HG03565 (cell line): ENCODE results near the gene PPA2.
"Not testable (repeated sequence)": the region's sequence is repeated elsewhere in the genome, so short reads cannot be mapped to it uniquely, and the experiment has no call there.

Experiments
- ATAC-seq: cut with Tn5 transposase; IDR thresholded peaks from one replicate; pipeline ENCODE4 v1.9.1; 2021; ENCODE audit warnings: mild to moderate bottlenecking, moderate library complexity; ENCODE audit not compliant: unreplicated experiment

PPA2 gene

DNA sequence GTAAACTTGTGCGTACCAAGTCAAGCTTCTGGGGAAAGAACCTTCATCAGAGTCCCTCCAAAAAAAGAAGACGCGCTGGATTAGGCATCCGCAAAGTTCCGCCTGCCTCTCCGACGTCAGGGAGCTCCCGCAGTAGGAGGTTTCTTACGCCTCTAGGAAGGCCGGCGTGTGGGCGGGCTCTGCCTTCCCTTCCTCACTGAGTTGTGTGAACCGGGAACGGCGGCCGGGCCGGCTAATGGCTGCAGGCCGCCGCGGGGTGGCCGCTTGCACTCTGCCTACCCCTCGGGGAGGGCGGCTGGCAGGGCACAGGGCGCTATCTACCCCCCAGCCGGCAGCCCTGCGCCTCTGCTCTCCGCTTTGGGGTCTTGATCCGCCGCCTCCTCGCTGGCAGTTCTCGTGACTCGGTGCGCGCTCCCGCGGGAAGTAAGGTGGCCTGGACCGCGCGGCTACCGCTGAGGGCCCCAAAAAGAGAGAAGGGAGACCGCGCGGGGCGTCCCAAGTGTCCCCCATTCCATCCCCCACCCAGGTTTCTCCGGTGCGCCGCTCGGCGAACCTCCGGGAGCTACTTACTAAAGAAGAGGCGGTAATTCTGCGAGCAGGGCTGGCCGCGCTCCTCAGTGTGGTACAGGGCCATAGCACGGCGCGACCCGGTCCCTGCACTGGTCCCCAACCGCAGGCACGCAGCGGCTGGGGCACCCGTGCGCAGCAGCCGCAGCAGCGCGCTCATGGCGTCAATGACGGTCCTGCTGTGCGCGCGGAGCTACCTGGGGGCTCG, at the start of gene PPA2:
Gene PPA2 (minus strand): TSS at position 739 of the 775 bp plus-strand sequence. CDS start 12 bp downstream, at position 727.
- peak; percentile 84 for ATAC-seq

DNA sequence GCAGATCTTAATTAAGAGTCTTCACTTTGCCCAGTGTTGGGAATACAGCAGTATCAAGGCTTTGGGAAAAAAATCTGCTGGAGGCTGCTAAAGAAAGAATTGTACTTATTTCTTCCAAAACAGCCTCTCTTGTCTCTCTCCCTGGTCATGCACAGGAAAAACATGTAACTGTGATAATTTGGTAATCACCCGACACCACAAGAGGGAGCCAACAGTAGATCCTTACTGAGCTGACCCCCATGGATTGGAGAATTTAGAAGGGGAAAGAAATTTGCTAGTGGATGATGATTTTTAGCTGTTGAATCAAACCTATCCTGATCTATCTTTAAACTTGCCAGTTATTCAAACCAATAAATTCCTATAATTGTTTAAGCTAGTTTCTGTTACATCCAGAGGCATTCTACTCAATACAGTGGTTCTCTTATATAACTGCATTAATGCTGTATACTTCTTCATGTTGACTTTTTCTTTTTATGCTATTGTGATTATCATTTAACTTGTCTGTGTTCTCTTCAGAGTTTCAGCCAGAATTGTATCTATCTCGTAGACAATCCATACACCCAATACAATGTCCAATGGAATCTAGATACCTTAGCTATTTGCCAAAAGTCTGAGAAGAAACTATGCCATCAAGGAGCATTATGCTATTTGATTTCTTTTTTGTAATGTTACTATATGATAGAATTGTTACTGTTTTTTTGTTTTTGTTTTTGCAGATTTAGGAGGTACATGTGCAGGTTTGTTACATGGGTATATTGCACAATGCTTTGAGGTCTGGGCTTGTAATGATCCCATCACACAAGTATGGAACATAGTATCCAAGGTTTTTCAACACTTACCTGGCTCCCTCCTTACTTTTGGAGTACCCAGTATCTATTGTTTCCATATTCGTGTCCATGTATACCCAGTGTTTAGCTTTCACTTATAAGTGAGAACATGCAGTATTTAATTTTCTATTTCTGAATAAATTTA, 47.2 kb upstream of the PPA2 start:
- peak; percentile 68 for ATAC-seq

DNA sequence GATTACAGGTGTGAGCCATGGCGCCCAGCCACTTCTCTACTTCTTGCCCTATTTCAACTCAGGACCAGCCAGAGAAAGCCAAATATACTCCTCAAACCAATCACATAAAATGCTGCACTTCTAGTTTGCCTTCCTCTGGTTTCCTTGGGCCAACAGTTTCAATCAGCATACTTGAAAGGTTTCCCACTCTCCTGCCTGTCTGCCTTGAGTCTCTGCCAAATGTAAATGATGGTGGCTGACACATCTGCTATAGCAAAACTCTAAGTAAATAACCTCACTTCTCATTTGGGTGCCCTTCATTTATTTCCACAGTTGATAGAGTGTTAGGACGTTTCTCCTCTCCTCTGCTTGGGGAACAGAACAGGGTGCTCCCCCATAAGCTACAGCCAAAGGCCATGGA, 36.4 kb upstream of the PPA2 start:
- ATAC-seq: no peak

DNA sequence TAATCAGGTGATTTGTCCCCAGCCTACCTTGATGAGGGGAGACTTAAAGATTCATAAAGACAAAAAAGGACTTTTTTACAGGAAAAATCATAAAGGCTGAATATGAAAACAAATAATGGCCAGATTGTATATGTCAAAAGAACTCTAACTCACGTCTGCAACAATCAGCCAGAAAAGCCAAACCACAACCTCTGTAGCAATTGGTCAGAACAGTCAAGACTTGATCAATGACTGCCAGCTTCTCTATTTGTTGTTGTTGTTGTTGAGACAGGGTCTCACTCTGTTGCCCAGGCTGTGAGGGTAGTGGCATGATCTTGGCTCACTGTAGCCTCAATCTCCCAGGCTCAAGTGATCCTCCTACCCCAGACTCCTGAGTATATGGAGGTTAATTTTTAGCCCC, 35.9 kb upstream of the PPA2 start:
- ATAC-seq: peak; percentile 21

DNA sequence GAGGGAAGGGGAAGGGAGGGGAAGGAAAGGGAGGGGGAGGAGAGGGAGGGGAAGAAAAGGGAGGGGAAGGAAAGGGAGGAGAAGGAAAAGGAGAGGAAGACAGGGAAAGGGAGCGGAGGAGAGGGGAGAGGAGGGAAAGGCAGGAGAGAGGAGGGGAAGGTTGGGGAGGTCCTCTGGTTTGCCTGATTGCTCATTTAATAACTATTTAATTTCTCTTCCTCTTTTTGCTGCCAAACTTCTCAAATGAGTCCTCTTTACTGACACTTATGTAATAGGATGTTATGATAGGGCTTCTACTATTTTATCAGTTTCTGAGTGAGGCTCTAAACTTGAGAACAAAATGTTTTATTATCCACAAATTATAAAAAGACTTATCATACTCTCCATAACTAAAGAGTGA, 35.4 kb upstream of the PPA2 start:
- ATAC-seq: peak; percentile 95

DNA sequence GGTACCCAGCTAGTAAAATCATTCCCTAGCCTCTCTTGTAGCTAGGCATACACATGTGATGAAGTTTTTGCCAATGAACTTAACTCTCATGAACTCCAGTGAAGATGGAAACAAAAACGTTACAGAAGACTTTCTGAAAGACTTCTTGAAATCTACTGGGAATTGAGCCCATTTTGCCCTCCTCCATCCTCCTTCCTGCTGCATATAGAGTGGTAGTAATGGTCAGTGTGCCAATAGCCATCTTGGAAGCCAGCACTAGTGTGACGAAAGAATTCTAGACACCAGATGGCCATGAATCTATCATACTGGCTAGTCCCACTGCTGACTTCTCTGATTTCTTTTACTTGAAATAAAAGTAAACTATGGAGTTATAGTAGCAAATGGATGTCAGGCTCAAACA, 30.9 kb upstream of the PPA2 start:
- ATAC-seq: no peak

DNA sequence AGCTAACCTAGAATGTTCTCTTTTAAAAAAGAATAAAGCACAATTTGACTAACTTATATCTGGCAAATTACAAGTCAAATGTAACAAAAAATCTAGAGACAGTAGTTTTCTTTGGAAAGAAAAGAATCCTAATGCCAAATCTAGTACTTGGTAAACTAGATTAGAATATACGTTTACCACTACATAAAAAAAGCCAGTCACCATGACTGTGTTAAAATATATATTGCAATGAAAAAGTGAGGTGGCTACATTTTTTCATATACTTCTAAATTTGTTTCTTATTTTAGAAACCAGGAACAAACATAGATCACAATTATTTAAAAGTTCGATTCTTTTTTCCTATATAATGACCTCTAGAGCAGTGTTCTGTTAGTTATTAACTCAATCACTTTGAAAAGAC, 29.6 kb upstream of the PPA2 start:
- no peak for ATAC-seq

DNA sequence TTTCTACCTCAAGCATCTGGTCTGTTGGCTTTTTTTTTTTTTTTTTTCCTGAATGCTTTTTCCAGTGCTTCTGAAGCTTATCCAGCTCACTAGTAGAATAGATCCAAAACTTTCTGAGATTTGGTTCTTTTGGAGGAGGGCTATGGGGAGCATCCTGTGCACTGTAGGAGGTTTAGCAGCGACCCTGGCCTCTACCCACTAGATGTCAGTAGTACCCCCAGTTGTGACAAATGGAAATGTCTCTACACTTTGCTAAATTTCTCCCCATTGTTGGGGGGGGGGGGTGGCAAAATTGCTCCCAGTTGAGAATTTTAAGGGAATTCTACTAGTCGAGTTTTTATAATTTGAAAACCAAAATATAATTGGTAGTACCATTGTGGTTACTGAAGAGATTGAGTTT, 23.0 kb upstream of the PPA2 start:
- ATAC-seq: no peak

DNA sequence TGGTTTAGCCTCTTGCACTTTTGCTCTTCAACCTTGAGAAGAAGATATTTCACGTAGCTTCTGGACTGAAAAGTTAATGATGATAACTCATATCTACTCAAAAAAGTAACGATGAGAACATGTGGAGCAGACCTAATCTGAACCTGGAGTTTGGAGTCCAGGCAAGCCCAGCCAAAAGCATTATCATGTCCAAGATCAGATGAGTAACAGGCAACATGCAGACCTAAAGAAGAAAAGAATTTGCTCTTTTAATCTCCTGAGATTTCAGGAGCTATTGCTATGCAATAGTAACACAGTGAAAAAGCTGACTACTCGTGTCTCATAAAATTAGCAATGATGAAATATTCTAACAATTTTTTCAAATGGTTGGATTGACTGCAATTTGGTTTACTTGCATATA, 21.8 kb upstream of the PPA2 start:
- no peak for ATAC-seq

DNA sequence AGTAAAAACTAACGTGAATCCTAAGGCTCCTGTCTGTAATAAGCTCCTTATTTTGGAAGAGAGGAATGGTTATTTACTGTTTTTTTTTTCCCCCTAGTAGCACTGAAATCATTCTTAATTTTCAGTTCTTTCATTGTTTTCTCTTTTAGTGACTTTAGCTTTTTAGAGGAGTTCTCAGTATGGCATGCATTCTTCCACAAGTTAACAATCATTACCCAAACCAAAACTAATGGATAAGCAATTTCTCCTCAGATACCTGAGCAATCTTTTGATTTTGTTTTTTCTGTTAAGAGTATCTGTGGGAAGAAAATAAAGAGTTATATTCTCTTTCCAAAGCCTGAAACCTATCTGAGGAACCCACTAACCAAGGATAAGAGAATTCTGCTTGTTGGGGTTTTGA, 16.7 kb upstream of the PPA2 start:
- ATAC-seq: no peak

DNA sequence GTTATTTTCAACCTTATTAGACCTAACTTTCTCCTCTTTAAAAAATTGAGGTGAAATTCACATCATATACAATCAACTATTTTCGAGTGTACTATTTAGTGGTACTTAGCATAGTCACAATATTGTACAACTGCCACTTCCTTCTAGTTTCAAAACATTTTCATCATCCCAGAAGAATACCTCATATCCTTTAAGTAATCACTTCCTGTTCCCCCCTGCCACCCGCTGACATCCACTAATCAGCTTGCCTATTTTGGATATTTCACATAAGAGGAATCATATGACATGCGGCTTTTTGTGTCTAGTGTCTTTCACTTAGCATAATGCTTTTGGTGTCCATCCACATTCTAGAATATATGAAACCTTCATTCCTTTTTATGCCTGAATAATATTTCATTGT, 10.0 kb upstream of the PPA2 start:
- ATAC-seq: no peak

DNA sequence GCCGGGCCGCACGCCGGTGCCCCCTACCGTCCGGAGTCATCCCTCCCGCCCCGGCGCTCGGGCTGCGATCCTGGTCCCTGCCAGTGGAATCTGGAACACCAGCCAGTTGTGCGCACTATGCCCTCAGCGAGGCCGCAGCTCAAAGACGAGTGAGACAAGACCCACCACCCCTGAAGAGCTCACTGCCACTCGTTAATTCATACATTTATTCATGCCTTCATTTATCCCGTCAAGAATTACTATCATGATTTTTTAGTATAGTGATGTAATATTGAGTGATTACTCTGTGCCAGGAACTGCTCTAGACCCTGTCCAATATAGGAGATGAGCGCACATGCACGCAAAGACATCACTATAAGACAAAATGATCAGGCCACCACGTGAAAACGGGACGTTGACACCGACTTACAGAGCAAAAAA, 247 bp upstream of the PPA2 start:
- ATAC-seq: no peak

DNA sequence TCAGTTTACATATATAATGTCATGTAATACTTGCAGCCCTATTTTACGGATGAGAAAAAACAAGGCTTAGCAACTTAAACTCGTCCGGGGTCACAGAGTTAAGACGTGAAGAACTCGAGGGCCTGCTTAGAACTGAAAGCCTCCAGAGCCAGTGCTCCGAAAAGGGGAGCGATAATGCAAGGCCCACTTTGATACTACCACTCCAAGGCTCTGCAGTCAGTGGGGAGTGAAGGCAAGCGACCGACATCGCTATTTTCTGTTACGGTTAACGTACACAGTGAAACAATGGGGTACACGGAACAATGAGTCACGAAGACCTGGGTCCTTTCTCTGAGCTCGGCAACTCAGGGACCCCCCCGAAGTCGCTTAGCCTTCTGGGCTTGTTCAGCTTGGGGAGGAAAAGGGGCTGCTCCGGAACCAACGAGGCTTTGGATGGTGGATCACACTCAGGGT, 965 bp downstream of the PPA2 start:
- peak; percentile 0 for ATAC-seq

DNA sequence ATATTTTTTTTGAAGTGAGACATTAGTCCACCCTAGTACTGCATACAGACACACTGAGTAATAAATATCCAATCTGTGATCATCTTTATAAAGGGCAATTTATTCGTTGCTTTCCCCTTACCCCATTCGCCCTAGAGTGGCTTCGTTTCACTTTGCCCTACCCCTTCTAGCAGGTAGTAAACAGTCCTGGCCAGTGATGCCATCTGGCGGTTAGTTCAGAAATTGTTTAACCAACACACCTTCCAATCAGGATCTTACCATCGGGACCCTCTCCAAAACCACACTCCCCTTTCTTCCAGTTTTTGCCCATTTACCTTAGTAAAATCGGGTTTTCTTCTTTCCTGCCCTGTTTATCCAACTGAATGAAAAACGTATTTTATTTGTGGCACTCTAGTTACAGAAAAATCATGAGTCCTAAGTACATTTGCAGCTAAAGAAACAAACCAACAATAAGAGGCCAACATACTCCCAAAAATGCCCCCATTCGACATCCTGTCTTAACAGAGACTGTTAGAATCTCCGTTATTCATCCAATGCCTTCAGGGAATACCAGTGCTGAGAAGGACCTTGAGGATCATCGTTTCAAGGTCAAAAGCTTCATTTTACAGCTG, 2.2 kb downstream of the PPA2 start:
- peak; percentile 33 for ATAC-seq

DNA sequence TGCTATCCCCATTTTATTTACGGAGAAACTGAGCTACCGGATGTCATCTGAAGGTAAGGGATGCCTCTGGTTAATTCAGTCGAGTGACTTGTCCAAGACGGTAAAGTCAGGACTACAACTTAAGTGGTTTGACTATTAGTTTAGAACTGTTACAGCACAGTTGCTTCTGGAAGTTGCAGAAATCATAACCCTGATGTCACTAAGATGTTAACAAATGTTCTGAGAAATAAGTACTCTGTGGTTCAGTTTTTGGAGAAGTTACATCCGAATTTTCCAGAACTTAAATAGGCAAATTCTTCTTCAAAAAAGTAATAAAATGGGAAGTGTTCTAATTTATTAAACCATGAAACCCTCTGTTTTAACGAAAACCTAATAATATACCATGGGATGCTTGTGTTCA, 3.1 kb downstream of the PPA2 start:
- ATAC-seq: no peak

DNA sequence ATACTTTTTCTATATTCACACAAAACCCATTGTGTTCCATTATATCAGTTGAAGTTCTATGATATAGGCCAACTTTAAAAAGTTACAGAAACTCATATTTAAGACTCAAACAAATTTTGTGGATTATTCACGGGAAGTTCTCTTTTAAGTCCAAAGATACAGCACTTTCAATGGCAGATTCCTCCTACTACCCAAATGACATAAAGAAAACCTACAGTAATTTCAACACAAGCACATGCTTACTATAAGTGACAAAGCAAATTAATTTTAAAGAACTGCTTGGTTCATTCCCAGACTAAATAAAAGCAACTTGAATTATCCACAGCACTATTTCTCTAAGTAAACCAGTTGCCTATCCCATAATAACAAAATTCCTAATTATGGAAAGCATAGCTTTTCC, 4.1 kb downstream of the PPA2 start:
- ATAC-seq: no peak

DNA sequence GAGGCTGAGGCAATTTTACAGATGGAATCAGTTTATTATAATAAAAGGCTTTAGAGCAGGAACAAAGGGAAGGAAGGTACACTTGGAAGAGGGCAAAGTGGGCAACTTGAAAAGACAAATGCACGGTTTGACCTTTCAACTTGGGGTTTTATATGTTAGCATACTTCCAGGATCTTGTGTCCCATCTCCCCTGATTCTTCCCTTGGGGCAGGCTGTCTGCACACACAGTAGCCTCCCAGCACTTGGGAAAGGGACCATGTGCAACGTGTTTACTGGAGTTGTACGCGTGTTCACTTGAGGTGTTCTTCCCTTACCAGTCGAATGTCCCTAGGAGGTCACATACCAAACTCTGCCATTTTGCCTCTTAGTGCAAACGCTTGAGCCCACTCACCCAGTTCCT, 7.3 kb downstream of the PPA2 start:
- ATAC-seq: no peak

DNA sequence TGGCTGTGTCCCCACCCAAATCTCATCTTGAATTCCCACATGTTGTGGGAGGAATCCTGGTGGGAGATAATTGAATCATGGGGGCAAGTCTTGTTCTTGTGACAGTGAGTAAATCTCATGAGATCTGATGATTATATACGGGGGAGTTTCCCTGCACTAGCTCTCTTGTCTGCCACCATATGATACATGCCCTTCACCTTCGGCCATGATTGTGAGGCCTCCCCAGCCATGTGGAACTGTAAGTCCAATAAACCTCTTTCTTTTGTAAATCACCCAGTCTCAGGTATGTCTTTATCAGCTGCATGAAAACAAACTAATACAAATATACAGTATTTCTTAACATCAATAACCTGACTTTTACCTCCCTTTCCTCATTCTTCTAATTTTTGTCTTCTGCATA, 9.3 kb downstream of the PPA2 start:
- not testable (repeated sequence) for ATAC-seq

DNA sequence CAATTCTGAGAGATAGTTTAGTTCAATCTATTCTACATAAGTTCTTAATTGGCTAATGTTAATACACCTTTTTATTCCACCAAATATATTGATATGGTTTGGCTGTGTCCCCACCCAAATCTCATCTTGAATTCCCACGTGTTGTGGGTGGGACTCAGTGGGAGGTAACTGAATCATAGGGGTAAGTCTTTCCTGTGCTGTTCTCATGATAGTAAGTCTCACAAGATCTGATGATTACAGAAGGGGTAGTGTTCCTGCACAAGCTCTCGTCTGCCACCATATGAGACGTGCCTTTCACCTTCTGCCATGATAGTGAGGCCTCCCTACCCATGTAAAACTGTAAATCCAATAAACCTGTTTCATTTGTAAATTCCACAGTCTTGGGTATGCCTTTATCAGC, 11.3 kb downstream of the PPA2 start:
- ATAC-seq: no peak

DNA sequence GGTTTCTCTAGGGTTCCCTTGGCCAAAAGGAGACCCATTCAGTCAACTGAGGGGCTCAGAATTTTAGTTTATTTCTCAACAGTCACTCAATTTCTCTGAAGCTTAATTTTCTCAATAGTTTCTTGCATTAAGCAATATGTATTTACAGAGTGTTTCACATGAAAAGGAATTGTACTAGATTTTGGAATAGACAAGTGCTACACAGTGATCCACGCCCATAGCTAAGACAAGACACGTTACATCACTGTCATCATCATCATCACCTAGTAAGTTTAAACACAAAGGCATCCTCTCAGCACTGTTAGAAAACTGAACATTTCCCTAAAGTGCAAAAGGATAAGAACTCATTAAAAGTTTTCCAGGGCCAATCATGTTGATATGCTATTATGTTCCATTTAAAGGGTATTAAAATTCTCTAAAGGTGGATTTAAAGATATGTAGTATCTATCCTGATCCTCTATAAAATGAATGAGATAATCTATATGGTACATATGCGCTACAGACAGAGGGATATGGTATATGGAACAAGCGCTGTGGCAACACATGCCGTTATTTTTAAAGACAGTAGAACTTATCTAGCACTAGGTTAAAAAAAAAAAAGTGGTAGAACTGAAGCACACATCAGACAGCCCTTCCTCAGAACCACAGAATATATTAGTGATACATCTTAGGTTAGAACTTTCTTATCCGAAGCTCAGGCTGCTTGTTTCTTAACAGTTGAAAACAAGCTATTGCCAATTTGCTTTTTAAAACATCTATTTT, 12.1 kb downstream of the PPA2 start:
- no peak for ATAC-seq

DNA sequence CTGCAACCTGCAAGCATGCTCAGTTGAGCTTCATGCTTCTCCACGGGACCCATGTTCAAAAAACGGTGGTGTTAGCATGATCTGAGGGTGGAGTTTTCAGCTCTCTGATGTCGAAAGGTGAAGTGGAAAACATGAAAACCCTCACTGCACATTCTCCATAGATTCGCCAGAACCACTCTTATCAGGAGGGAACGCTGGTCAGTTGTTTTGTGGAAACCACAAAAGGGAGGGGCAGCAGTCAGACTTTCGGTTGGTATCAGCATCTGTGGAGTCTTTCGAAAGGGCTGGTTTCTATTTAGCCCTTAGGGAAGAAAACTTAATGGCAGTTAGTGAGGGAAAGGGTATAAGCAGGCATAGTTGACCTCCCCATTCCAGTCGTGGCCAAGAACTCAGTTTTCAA, 12.6 kb downstream of the PPA2 start:
- ATAC-seq: no peak
